Stomach smooth muscle (tissue), 2 donors: ENCODE data around the gene USP7.
"Not testable (repeated sequence)": the region's sequence is repeated elsewhere in the genome, so short reads cannot be mapped to it uniquely, and the experiment has no call there.

Experiments
- H3K27ac ChIP-seq: one replicate; pipeline ENCODE4 v1.7.0; 2013; ENCODE audit warnings: mild to moderate bottlenecking, low read length, inconsistent platforms
- H3K27me3 ChIP-seq, 2 donors: one replicate each; pipeline ENCODE4 v1.7.0; 2013; ENCODE audit warnings: low read length in 2 of 2; ENCODE audit not compliant: insufficient read depth in 2 of 2, control insufficient read depth in 1 of 2
- H3K36me3 ChIP-seq, 2 donors: one replicate each; pipeline ENCODE4 v1.7.0; 2013; ENCODE audit warnings: low read length in 2 of 2; ENCODE audit not compliant: control insufficient read depth in 2 of 2, insufficient read depth in 2 of 2
- H3K4me1 ChIP-seq: one replicate; pipeline ENCODE4 v1.7.0; 2013; ENCODE audit warnings: low read length; ENCODE audit not compliant: control insufficient read depth, insufficient read depth
- H3K4me3 ChIP-seq, 2 donors: one replicate each; pipeline ENCODE4 v1.7.0; 2013; ENCODE audit warnings: low read length in 2 of 2
- H3K9ac ChIP-seq, 2 donors: one replicate each; pipeline ENCODE4 v1.7.0; 2013; ENCODE audit warnings: low read length in 2 of 2, mild to moderate bottlenecking in 1 of 2
- H3K9me3 ChIP-seq, 2 donors: one replicate each; pipeline ENCODE4 v1.7.0; 2013; ENCODE audit warnings: low read length in 2 of 2; ENCODE audit not compliant: control insufficient read depth in 2 of 2
- donor health status: healthy.
- donor health status: Pancreatic carcinoma.

USP7 gene

DNA sequence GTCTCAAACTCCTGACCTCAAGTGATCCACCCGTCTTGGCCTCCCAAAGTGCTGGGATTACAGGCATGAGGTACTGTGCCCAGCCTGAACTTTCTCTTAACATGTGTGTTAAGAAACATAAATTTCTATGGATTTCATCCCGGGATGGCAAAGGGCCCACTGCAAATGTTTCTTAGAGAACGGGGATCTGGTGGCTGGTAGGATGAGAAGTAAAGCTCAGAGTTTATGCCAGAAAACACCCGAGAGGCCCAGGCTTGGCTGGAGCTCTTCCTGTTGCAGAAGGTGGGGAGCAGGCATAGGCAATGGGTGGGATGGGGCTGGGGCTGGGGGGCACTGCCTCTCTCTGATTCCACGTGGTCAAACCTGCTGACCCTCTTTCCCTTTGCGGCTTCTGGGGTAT lies 89.3 kb downstream of the USP7 start:
- Histone ChIP-seq H3K27ac (no peak overlapping the region), H3K27me3 (no peaks in the 10 kb centered on the region)

DNA sequence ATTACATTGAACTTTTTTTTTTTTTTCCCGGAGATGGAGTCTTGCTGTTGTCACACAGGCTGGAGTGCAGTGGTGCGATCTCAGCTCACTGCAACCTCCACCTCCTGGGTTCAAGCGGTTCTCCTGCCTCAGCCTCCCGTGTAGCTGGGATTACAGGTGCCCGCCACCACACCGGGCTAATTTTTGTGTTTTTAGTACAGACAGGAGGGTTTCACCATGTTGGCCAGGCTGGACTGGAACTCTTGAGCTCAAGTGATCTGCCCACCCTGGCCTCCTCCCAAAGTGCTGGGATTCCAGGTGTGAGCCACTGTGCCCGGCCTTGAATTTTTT lies 89.9 kb downstream of the USP7 start:
- H3K4me3 ChIP-seq, H3K4me1 ChIP-seq, H3K36me3 ChIP-seq, H3K27me3 ChIP-seq, H3K9me3 ChIP-seq, H3K27ac ChIP-seq, H3K9ac ChIP-seq: not testable (repeated sequence)

More for the DNA sequence above, 89.3 kb downstream of the USP7 start:
- Histone ChIP-seq H3K36me3 (no peaks in the 10 kb centered on the region), H3K9ac (no peak overlapping the region), H3K4me3 (no peak overlapping the region), H3K4me1 (no peaks in the 10 kb centered on the region), H3K9me3 (no peaks in the 10 kb centered on the region)

DNA sequence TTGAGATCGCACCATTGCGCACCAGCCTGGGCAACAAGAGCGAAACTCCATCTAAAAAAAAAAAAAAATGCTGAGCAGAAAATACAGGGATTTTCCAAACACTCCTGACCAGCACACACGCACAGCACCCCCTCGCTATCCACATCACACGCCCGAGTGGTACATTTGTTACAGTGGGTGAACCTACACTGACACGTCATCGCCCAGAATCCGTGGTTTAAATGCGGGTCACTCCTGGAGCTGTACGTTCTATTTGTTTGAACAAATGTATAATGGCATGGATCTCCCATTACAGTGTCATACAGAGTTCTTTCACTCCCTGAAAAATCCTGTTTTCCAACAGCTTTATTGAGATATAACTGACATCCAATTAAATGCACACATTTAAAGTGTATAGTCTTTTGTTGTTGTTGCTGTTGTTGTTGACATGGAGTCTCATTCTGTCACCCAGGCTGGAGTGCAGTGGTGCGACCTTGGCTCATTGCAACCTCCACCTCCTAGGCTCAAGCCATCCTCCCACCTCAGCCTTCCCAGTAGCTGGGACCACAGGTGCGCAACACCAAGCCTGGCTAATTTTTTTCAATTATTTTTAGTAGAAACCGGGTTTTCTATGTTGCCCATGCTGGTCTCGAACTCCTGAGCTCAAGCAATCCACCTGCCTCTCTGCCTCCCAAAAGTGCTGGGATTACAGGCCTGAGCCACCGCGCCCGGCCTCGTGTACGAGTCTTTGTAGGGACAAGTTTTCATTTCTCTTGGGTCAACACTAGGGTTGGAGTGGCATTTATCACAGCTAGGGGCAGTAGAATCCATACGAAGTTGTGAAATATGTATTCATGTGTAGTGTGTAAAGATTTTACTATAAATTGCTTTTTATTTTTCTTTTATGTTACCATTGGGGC lies 90.5 kb downstream of the USP7 start:
- Histone ChIP-seq H3K27ac (no peak overlapping the region), H3K36me3 (no peaks in the 10 kb centered on the region), H3K9ac (no peak overlapping the region), H3K27me3 (no peaks in the 10 kb centered on the region), H3K9me3 (no peaks in the 10 kb centered on the region), H3K4me1 (peaks cover under 1% of the 10 kb centered on the region), H3K4me3 (no peak overlapping the region)

DNA sequence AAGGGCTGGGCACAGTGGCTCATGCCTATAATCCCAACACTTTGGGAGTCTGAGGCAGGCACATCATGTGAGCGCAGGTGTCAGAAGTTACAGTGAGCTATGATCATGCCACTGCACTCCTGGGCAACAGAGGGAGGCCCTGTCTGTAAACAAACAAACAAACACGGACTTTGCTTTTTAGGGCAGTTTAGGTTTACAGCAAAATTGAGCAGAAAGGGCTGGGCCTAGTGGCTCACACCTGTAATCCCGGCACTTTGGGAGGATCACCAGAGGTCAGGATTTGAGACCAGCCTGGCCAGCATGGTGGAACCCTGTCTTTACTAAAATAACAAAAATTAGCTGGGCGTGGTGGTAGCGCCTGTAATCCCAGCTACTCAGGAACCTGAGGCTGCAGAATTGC lies 91.6 kb downstream of the USP7 start:
- peaks cover 12% of the 10 kb centered on the region for H3K4me1 ChIP-seq
- H3K27ac ChIP-seq = no peak overlapping the region
- H3K27me3 ChIP-seq = peaks cover 0 to 2% of the 10 kb centered on the region in 2 donors
- no peak overlapping the region for H3K4me3 ChIP-seq
- H3K9ac ChIP-seq = no peak overlapping the region
- H3K9me3 ChIP-seq = no peaks in the 10 kb centered on the region
- H3K36me3 ChIP-seq = no peaks in the 10 kb centered on the region

DNA sequence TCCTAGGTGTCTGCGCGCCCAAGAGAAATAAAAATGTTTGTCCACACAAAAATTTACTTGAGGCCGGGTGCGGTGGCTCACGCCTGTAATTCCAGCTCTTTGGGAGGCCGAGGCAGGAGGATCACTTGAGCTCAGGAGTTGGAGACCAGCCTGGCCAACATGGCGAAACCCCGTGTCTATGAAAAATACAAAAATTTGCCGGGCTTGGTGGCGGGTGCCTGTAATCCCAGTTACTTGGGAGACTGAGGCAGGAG lies 93.8 kb downstream of the USP7 start:
- not testable (repeated sequence) for H3K4me3 ChIP-seq, H3K27ac ChIP-seq, H3K9ac ChIP-seq, H3K36me3 ChIP-seq, H3K9me3 ChIP-seq
- H3K27me3 ChIP-seq = peaks cover 2 to 11% of the 10 kb centered on the region in 2 donors
- H3K4me1 ChIP-seq = peaks cover 27% of the 10 kb centered on the region

DNA sequence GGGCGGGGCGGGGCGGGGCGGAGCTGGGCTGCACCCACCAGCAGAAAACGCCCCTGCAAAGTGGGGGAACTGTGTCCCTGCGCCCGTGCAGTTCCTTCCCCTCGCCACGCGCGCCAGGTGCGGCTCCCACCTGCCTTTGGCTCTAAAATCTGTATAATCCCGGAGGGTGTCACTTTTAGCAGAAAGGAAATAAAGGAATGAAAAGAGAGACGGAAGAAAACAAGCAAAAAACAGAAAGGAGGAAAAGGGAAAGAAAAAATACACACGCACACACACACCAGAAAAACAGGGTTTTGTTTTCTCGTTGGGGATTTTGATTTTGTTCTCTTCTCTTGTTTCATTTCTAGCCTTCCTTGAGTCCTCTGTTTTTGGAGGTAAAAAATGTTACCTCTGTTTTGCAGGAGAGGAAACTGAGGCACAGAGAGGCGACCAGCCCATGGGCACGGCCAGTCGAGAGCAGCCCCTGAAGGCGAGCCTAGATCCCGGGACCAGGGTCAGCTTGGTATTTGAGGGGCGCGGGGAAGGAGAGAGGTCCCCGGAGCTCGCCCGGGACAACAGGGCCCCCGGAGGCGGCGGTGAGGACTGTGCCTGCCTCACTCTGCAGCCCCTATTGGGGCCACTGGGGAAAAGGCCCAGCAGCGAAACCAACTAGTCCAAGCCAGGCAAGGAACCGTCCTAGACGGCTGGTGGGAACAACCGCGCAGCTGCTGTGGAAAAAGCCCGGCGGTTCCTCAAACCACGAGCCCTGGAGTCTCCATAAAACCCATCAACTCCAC lies 94.3 kb downstream of the USP7 start:
- Histone ChIP-seq H3K9me3 (no peaks in the 10 kb centered on the region), H3K9ac (no peak overlapping the region), H3K4me3 (peak overlapping the region; percentile 58 to 59), H3K4me1 (peaks cover 33% of the 10 kb centered on the region), H3K27ac (no peak overlapping the region), H3K36me3 (no peaks in the 10 kb centered on the region), H3K27me3 (peaks cover 2 to 11% of the 10 kb centered on the region in 2 donors)

DNA sequence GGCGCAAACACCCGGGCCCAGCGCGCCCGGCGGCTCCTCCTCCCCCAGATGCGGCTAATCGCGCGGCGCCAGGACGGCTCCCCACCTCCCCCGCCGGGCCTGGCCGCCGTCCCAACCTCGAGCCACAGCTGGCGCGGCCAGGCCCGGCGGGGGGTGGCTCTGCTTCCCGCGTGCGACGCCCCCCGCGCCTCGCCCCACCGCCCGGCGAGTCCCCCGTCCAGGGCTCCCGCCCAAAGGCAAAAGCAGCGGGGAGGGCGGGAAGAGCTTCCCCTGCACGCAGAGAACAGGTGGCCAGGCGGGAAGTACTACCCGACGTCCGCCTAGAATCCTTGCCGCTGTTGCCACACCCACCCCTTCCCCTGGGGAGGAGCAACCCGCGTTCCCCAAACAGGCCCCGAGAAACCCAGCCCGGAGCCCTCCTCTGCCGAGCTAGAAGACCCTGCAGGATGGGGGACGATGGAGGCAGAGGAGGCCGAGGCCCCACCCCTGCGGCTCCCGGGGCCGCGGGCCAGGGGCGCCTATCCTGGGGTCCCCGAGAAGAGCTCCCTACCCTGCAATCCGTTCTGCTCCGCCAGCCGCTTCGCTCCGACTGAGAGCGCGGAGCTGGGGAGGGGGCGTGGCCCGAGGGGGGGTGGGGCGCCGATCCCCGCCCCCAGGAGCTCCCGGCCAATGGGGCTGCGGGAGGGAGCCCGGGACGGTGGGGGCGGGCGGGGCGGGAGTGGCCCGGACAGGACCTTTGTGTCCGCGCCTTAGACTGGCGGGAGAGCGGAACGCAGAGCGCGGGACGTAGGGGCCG lies 95.1 kb downstream of the USP7 start, which contains the start of gene CARHSP1:
TSS of gene CARHSP1 (minus strand) at position 591 of the 796 bp plus-strand sequence. CDS start 9,678 bp downstream, outside the sequence.
- peaks cover 40% of the 10 kb centered on the region for H3K4me1 ChIP-seq
- no peaks in the 10 kb centered on the region for H3K36me3 ChIP-seq
- peaks cover 2 to 11% of the 10 kb centered on the region in 2 donors for H3K27me3 ChIP-seq
- H3K9me3 ChIP-seq = no peaks in the 10 kb centered on the region
- peak within 1 kb of the TSS; percentile 63 to 81 for H3K4me3 ChIP-seq
- H3K9ac ChIP-seq = peak within 1 kb of the TSS; percentile 39 to 69
- peak within 1 kb of the TSS; percentile 24 for H3K27ac ChIP-seq

DNA sequence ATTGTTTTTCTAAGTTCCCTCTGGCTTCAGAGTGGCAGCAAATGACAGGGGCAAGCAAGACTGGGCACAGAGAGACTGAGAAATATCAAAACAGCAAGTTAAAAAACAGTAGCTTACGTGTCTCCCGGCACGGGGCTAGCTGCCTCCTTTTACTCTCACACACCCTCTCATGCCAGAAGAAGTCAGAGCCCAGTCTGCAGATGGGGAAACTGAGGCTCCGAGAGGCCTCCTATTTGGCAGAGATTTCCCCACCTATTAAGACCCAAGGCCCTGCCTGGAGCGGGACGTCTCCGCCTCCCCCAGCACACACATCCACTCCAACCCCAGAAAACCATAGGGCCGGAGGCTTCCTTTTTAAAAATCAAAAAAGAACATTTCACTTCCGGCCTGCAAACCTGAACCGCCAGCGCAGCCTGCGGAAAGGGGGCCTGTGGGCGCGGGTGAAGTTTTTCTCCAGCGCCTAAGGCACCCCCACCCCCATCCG lies 95.7 kb downstream of the USP7 start:
- Histone ChIP-seq H3K4me1 (peaks cover 43% of the 10 kb centered on the region), H3K36me3 (no peaks in the 10 kb centered on the region), H3K4me3 (peak overlapping the region; percentile 63 to 81), H3K27me3 (peaks cover 2 to 11% of the 10 kb centered on the region in 2 donors), H3K9me3 (no peaks in the 10 kb centered on the region), H3K9ac (peak overlapping the region; percentile 39 to 69), H3K27ac (peak overlapping the region; percentile 24)

DNA sequence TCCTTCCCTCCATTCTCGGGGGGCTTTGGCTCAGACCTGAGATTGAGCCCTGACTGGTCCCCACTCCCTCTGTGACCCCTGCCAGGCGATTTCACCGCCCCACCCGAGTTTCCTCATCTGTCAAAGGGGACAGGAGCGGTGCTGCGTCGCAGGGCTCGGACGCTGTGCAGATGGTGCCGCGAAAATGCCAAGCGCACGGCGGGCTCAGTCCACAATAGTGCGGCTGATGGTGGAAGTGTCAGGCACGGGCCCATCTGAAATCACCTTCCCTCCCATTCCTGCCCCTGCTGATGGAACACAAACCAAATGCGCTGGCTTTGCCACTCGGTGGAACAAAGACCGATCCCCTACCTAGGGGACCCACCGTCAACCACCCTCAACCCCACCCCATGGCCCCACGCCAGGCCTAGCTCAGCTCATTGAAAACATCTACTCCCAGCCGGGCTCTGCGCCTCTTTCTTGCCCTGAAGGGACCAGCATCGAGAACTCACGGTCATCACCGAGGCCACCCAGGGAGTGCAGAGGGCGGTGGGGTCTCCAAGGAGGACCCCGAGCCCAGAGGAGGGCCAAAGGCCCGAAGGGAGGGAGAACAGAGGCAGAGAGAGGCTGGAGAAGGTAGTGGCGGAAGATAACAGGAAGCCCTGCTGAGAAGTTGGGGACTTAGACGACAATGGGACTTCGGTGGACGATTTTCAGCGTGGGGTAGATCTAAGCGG lies 96.3 kb downstream of the USP7 start:
- peak overlapping the region; percentile 63 to 81 for H3K4me3 ChIP-seq
- peak overlapping the region; percentile 39 to 69 for H3K9ac ChIP-seq
- H3K36me3 ChIP-seq = no peaks in the 10 kb centered on the region
- peaks cover 2 to 11% of the 10 kb centered on the region in 2 donors for H3K27me3 ChIP-seq
- peak overlapping the region; percentile 24 for H3K27ac ChIP-seq
- no peaks in the 10 kb centered on the region for H3K9me3 ChIP-seq
- H3K4me1 ChIP-seq = peaks cover 43% of the 10 kb centered on the region

DNA sequence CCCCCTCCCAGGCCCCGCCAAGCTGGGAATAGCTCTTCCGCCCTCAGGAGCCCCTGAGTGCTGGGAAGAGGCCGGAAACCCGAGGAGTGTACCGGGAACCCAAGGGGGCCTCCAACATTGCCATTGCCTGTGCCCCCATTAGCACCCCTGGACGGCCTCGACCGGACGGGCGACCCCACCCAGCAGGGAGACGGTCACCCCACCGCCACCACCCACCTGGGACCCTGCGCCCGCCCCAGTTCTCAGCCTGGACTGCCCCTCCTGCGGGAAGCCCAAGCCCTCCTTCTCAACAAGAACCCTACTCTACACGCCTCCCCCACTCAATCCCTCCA lies 96.9 kb downstream of the USP7 start:
- no peaks in the 10 kb centered on the region for H3K36me3 ChIP-seq
- peak overlapping the region; percentile 6 for H3K27ac ChIP-seq
- H3K4me3 ChIP-seq = peak overlapping the region; percentile 63 to 81
- no peaks in the 10 kb centered on the region for H3K9me3 ChIP-seq
- H3K4me1 ChIP-seq = peaks cover 46% of the 10 kb centered on the region
- peaks cover 2 to 11% of the 10 kb centered on the region in 2 donors for H3K27me3 ChIP-seq
- peak overlapping the region in 1 of 2 donors; percentile 28 for H3K9ac ChIP-seq
